ENCODE data around the gene HS3ST4.

DNA sequence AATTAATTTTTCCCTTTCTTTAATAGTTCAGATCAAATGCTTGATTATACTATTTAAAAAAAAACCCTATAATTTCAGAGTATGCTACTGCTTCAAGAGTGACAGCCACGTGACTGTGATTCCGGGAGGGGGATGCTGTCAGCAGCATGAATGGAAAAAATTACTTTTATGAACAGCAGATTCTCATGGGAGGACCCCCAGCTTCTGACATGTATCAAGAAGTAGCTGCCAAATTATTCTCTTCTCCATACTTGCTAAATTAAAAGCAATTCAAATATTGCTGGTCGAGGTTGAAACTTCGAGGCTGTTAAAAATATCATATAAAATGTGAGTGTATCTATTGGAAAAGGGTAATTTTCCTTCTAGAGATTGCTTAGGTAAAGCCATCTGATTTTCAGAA is 95.0 kb downstream of the HS3ST4 start:
- TF ChIP-seq, protein P1, sequence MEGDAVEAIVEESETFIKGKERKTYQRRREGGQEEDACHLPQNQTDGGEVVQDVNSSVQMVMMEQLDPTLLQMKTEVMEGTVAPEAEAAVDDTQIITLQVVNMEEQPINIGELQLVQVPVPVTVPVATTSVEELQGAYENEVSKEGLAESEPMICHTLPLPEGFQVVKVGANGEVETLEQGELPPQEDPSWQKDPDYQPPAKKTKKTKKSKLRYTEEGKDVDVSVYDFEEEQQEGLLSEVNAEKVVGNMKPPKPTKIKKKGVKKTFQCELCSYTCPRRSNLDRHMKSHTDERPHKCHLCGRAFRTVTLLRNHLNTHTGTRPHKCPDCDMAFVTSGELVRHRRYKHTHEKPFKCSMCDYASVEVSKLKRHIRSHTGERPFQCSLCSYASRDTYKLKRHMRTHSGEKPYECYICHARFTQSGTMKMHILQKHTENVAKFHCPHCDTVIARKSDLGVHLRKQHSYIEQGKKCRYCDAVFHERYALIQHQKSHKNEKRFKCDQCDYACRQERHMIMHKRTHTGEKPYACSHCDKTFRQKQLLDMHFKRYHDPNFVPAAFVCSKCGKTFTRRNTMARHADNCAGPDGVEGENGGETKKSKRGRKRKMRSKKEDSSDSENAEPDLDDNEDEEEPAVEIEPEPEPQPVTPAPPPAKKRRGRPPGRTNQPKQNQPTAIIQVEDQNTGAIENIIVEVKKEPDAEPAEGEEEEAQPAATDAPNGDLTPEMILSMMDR (optimal IDR thresholded peaks at IDR 0.05 in 1 of 3, IDR thresholded peaks at IDR 0.05 in 1 of 3, conservative IDR thresholded peaks at IDR 0.05 in 1 of 3; ENCODE audit: extremely low read depth in 1 of 3, insufficient read depth in 2 of 3, low read length in 3 of 3), result no peak
- no peak for TF ChIP-seq EZH2 (IDR thresholded peaks at IDR 0.05; ENCODE audit: low read length)
